ENCODE data around the gene SLC35A3. TPM values are rescaled to one million over a fixed set of nuclear protein-coding genes. Genes with fewer than 3 reads are reported as not detected.
"Not testable (repeated sequence)": the region's sequence is repeated elsewhere in the genome, so short reads cannot be mapped to it uniquely, and the experiment has no call there.

Gene SLC35A3
- total and polyA plus RNA-seq, 4 donors = 10.8 to 53.8 (median 29.6) TPM

DNA sequence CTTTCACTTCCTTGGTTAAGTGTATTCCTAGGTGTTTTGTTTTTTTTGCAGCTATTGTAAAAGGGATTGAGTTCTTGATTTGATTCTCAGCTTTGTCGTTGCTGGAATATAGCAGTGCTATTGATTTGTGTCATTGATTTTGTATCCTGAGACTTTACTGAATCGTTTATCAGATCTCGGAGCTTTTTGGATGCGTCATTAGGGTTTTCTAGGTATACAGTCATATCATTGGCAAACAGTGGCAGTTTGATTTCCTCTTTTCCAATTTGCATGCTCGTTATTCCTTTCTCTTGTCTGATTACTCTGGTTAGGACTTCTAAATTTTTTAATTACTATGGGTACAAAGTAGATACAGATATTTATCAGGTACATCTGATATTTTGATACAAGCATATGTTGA is 75.4 kb downstream of the SLC35A3 start:
- WGBS, 2 donors = 91 to 93% methylated on average over 5 of the region's 5 CpGs
- TF ChIP-seq, protein P1, sequence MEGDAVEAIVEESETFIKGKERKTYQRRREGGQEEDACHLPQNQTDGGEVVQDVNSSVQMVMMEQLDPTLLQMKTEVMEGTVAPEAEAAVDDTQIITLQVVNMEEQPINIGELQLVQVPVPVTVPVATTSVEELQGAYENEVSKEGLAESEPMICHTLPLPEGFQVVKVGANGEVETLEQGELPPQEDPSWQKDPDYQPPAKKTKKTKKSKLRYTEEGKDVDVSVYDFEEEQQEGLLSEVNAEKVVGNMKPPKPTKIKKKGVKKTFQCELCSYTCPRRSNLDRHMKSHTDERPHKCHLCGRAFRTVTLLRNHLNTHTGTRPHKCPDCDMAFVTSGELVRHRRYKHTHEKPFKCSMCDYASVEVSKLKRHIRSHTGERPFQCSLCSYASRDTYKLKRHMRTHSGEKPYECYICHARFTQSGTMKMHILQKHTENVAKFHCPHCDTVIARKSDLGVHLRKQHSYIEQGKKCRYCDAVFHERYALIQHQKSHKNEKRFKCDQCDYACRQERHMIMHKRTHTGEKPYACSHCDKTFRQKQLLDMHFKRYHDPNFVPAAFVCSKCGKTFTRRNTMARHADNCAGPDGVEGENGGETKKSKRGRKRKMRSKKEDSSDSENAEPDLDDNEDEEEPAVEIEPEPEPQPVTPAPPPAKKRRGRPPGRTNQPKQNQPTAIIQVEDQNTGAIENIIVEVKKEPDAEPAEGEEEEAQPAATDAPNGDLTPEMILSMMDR (IDR thresholded peaks at IDR 0.05; ENCODE audit: control extremely low read depth, extremely low read depth) = no peak
- Histone ChIP-seq H3K27ac (ENCODE audit: low read depth in 1 of 2, low read length in 1 of 2) (no peak overlapping the region), H3K9me3 (ENCODE audit: control insufficient read depth in 4 of 4, insufficient read depth in 3 of 4, low read length in 3 of 4) (no peaks in the 10 kb centered on the region), H3K9ac (ENCODE audit: insufficient read depth in 1 of 2, low read length in 2 of 2) (no peak overlapping the region), H3K36me3 (ENCODE audit: control insufficient read depth in 4 of 4, insufficient read depth in 4 of 4, low read length in 4 of 4) (peaks cover 0 to 1% (median 0%) of the 10 kb centered on the region in 4 donors), H3K4me1 (ENCODE audit: control insufficient read depth in 5 of 5, insufficient read depth in 5 of 5, low read length in 5 of 5) (peaks cover 0 to 11% (median 4%) of the 10 kb centered on the region in 5 donors), H3K4me3 (no peak overlapping the region), H3K27me3 (ENCODE audit: control insufficient read depth in 3 of 3, insufficient read depth in 3 of 3, low read length in 2 of 3) (no peaks in the 10 kb centered on the region)
- DNase-seq (no peak), ATAC-seq (ENCODE audit: insufficient read depth, low FRiP score) (no peak)

DNA sequence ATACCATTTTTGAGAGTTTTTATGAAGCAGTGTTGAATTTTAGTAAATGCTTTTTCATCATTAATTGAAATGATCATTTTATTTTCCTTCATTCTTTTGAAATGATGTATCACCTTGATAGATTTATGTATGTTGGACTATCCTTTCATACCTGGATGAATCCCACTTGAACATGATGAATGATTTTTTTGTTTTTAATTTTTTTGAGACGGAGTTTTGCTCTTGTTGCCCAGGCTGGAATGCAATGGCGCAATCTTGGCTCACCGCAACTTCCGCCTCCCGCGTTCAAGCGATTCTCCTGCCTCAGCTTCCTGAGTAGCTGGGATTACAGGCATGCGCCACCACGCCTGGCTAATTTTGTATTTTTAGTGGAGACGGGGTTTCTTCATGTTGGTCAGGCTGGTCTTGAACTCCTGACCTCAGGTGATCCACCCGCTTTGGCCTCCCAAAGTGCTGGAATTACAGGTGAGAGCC is 77.5 kb downstream of the SLC35A3 start:
- H3K27me3 ChIP-seq (ENCODE audit: control insufficient read depth in 3 of 3, insufficient read depth in 3 of 3, low read length in 2 of 3); H3K4me3 ChIP-seq; DNase-seq; H3K27ac ChIP-seq (ENCODE audit: low read depth in 1 of 2, low read length in 1 of 2); H3K4me1 ChIP-seq (ENCODE audit: control insufficient read depth in 5 of 5, insufficient read depth in 5 of 5, low read length in 5 of 5); H3K36me3 ChIP-seq (ENCODE audit: control insufficient read depth in 4 of 4, insufficient read depth in 4 of 4, low read length in 4 of 4); H3K9ac ChIP-seq (ENCODE audit: insufficient read depth in 1 of 2, low read length in 2 of 2); H3K9me3 ChIP-seq (ENCODE audit: control insufficient read depth in 4 of 4, insufficient read depth in 3 of 4, low read length in 3 of 4); ATAC-seq (ENCODE audit: insufficient read depth, low FRiP score): not testable (repeated sequence)
- 44 to 88% methylated on average over 11 of the region's 11 CpGs for WGBS, 2 donors

DNA sequence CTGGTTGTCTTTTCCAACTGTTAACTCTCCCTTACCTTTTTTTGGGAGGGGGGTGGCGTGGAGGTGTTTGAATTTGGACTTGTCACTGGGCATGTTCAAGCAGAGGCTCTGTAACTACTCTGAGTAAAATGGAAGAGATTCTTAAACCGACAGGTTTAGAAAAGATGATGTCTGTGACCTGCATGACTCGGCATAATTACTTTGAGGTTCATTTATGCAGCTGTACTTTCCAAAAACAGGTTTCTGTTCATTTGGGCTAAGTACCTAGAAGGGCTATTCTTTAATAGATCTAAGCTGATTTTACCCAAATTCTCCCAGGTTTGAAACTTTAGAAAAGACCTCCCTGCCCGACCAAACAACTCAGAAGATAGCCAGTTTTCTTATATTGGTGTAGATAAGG is 80.3 kb downstream of the SLC35A3 start:
- H3K9me3 ChIP-seq (ENCODE audit: control insufficient read depth in 4 of 4, insufficient read depth in 3 of 4, low read length in 3 of 4) = no peaks in the 10 kb centered on the region
- H3K36me3 ChIP-seq (ENCODE audit: control insufficient read depth in 4 of 4, insufficient read depth in 4 of 4, low read length in 4 of 4) = peaks cover 0 to 7% (median 3%) of the 10 kb centered on the region in 4 donors
- no peak overlapping the region for H3K27ac ChIP-seq (ENCODE audit: low read depth in 1 of 2, low read length in 1 of 2)
- no peaks in the 10 kb centered on the region for H3K27me3 ChIP-seq (ENCODE audit: control insufficient read depth in 3 of 3, insufficient read depth in 3 of 3, low read length in 2 of 3)
- TF ChIP-seq, protein P1 (IDR thresholded peaks at IDR 0.05; ENCODE audit: control extremely low read depth, extremely low read depth) = no peak
- DNase-seq = no peak
- peaks cover 0 to 10% (median 0%) of the 10 kb centered on the region in 5 donors for H3K4me1 ChIP-seq (ENCODE audit: control insufficient read depth in 5 of 5, insufficient read depth in 5 of 5, low read length in 5 of 5)
- ATAC-seq (ENCODE audit: insufficient read depth, low FRiP score) = no peak
- H3K4me3 ChIP-seq = no peak overlapping the region
- no peak overlapping the region for H3K9ac ChIP-seq (ENCODE audit: insufficient read depth in 1 of 2, low read length in 2 of 2)
- WGBS, 2 donors = 72 to 85% methylated on average over 4 of the region's 4 CpGs

DNA sequence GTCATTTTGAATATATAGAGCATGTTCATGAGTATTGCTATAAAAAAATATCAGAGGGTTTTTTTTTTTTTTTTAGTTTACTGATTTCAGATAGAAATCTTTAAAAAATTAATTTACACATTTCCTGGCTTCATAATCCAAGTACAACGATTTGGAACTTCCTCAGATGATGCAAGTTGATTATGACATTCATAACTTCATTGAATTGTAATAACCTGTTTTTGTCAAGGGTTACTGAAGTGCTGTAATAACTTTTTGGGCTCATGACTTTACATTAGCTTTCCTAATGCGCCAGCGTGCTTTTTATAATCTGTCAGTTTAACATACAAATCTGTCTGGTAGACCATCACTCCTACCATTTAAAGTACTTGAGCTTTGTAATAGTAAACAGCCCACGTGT is 81.6 kb downstream of the SLC35A3 start:
- Histone ChIP-seq H3K27me3 (ENCODE audit: control insufficient read depth in 3 of 3, insufficient read depth in 3 of 3, low read length in 2 of 3) (no peaks in the 10 kb centered on the region), H3K27ac (ENCODE audit: low read depth in 1 of 2, low read length in 1 of 2) (no peak overlapping the region), H3K9me3 (ENCODE audit: control insufficient read depth in 4 of 4, insufficient read depth in 3 of 4, low read length in 3 of 4) (no peaks in the 10 kb centered on the region), H3K4me1 (ENCODE audit: control insufficient read depth in 5 of 5, insufficient read depth in 5 of 5, low read length in 5 of 5) (peaks cover 0 to 10% (median 0%) of the 10 kb centered on the region in 5 donors), H3K36me3 (ENCODE audit: control insufficient read depth in 4 of 4, insufficient read depth in 4 of 4, low read length in 4 of 4) (peaks cover 0 to 7% (median 3%) of the 10 kb centered on the region in 4 donors), H3K4me3 (no peak overlapping the region), H3K9ac (ENCODE audit: insufficient read depth in 1 of 2, low read length in 2 of 2) (no peak overlapping the region)
- no peak for ATAC-seq (ENCODE audit: insufficient read depth, low FRiP score)
- DNase-seq = no peak
- WGBS, 2 donors = 39 to 52% methylated on average over 4 of the region's 4 CpGs
- TF ChIP-seq, protein P1 (IDR thresholded peaks at IDR 0.05; ENCODE audit: control extremely low read depth, extremely low read depth) = no peak

Data from lung (tissue), 12 donors.